ENCODE data around the gene SPDYE4.
A peak's percentile ranks its signal among the peaks of the same experiment; 100 is the strongest.

SPDYE4 gene

DNA sequence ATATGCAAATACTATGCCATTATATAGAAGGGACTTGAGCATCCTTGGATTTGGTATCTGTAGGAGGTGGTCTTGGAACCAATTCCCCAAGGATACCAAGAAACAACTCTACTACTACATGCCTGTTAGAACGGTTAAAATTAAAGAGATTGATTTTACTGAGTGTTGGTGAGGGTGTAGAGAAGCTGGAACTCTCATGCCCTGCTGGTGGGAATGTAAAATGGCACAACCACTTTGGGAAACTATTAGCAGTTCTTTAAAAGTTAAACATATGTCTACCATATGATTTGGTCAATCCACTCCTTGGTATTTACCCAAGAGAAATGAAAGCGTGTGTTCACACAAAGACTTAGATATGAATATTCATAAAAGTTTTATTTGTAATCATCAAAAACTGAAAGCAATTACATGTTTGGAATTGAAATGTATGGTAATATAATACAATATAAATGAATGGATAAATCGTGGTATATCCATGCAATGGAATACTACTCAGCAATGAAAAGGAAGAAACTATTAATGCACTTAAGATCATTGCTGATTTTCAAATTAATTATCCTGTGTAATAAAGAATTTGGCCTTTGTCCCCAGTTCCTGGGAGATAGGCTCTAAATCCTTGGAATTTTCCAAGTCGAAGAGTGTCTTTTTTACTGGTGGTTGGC is 33.0 kb upstream of the SPDYE4 start:
- TF ChIP-seq SPI1 (IDR thresholded peaks at IDR 0.05; ENCODE audit: borderline replicate concordance, low read depth) (no peak), GABPA (IDR thresholded peaks at IDR 0.05; ENCODE audit: low read depth) (no peak), POLR2AphosphoS5 (IDR thresholded peaks at IDR 0.05; ENCODE audit: low read depth) (no peak)
- H3K4me3 ChIP-seq (replicated peaks; ENCODE audit: insufficient read depth, low read length) = no peak overlapping the region
- H3K27me3 ChIP-seq (ENCODE audit: insufficient read depth, poor library complexity, severe bottlenecking) = no peaks in the 10 kb centered on the region
- DNase-seq (ENCODE audit: low read depth in 1 of 2, low spot score in 1 of 2) = no peak
- no peak overlapping the region for H3K27ac ChIP-seq (replicated peaks)

DNA sequence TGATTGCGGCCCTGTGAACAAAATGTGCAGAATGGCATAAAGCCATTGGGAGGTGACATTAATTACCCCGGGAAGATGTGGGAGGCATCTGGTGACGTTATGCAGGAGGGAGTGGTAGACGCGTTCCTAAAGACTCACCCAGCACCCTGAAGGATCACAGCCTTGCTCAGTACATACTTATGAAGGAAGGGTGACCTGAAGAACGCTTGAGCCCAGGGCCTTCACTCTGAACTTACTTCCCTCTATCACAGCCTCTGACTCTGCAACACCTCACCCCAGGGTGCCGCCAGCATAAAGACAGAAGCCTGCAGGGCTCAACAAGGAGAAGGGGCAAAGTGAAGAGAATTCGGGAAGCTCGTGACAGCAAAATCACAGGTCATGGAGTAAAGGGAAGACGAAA is 31.4 kb upstream of the SPDYE4 start:
- H3K27me3 ChIP-seq (ENCODE audit: insufficient read depth, poor library complexity, severe bottlenecking) = no peaks in the 10 kb centered on the region
- DNase-seq (ENCODE audit: low read depth in 1 of 2, low spot score in 1 of 2) = no peak
- H3K4me3 ChIP-seq (replicated peaks; ENCODE audit: insufficient read depth, low read length) = no peak overlapping the region
- TF ChIP-seq SPI1 (IDR thresholded peaks at IDR 0.05; ENCODE audit: borderline replicate concordance, low read depth) (no peak), GABPA (IDR thresholded peaks at IDR 0.05; ENCODE audit: low read depth) (no peak), POLR2AphosphoS5 (IDR thresholded peaks at IDR 0.05; ENCODE audit: low read depth) (no peak)
- TF ChIP-seq, protein P1, sequence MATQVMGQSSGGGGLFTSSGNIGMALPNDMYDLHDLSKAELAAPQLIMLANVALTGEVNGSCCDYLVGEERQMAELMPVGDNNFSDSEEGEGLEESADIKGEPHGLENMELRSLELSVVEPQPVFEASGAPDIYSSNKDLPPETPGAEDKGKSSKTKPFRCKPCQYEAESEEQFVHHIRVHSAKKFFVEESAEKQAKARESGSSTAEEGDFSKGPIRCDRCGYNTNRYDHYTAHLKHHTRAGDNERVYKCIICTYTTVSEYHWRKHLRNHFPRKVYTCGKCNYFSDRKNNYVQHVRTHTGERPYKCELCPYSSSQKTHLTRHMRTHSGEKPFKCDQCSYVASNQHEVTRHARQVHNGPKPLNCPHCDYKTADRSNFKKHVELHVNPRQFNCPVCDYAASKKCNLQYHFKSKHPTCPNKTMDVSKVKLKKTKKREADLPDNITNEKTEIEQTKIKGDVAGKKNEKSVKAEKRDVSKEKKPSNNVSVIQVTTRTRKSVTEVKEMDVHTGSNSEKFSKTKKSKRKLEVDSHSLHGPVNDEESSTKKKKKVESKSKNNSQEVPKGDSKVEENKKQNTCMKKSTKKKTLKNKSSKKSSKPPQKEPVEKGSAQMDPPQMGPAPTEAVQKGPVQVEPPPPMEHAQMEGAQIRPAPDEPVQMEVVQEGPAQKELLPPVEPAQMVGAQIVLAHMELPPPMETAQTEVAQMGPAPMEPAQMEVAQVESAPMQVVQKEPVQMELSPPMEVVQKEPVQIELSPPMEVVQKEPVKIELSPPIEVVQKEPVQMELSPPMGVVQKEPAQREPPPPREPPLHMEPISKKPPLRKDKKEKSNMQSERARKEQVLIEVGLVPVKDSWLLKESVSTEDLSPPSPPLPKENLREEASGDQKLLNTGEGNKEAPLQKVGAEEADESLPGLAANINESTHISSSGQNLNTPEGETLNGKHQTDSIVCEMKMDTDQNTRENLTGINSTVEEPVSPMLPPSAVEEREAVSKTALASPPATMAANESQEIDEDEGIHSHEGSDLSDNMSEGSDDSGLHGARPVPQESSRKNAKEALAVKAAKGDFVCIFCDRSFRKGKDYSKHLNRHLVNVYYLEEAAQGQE (IDR thresholded peaks at IDR 0.05; ENCODE audit: insufficient replicate concordance, low read depth) = no peak
- TF ChIP-seq, protein P2, sequence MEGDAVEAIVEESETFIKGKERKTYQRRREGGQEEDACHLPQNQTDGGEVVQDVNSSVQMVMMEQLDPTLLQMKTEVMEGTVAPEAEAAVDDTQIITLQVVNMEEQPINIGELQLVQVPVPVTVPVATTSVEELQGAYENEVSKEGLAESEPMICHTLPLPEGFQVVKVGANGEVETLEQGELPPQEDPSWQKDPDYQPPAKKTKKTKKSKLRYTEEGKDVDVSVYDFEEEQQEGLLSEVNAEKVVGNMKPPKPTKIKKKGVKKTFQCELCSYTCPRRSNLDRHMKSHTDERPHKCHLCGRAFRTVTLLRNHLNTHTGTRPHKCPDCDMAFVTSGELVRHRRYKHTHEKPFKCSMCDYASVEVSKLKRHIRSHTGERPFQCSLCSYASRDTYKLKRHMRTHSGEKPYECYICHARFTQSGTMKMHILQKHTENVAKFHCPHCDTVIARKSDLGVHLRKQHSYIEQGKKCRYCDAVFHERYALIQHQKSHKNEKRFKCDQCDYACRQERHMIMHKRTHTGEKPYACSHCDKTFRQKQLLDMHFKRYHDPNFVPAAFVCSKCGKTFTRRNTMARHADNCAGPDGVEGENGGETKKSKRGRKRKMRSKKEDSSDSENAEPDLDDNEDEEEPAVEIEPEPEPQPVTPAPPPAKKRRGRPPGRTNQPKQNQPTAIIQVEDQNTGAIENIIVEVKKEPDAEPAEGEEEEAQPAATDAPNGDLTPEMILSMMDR (IDR thresholded peaks at IDR 0.05; ENCODE audit: insufficient read depth, low read length) = no peak
- no peak overlapping the region for H3K27ac ChIP-seq (replicated peaks)

DNA sequence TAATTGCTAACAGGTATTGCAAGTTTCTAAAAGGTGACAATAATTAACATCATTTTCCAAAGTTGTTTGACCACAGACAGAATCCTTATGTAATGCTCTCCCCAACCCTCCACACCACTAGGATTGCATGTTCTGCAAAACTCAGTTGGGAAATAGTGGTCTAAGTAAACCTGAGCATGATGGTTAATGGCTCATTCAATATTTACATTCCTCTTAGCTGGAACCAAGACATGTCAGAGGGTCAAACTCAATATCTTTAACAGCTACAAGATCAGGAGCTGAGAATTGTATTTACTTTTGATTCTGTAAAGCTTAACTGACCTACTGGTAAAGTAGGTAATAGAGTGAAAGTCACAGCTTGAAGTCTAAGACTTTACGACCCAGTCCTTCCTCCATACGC is 30.7 kb upstream of the SPDYE4 start:
- H3K4me3 ChIP-seq (replicated peaks; ENCODE audit: insufficient read depth, low read length) = no peak overlapping the region
- H3K27ac ChIP-seq (replicated peaks) = no peak overlapping the region
- no peaks in the 10 kb centered on the region for H3K27me3 ChIP-seq (ENCODE audit: insufficient read depth, poor library complexity, severe bottlenecking)
- no peak for TF ChIP-seq SPI1 (IDR thresholded peaks at IDR 0.05; ENCODE audit: borderline replicate concordance, low read depth)
- TF ChIP-seq POLR2AphosphoS5 (IDR thresholded peaks at IDR 0.05; ENCODE audit: low read depth) = no peak
- TF ChIP-seq, protein P2 (IDR thresholded peaks at IDR 0.05; ENCODE audit: insufficient read depth, low read length) = no peak
- TF ChIP-seq, protein P1 (IDR thresholded peaks at IDR 0.05; ENCODE audit: insufficient replicate concordance, low read depth) = no peak
- TF ChIP-seq GABPA (IDR thresholded peaks at IDR 0.05; ENCODE audit: low read depth) = no peak
- no peak for DNase-seq (ENCODE audit: low read depth in 1 of 2, low spot score in 1 of 2)

DNA sequence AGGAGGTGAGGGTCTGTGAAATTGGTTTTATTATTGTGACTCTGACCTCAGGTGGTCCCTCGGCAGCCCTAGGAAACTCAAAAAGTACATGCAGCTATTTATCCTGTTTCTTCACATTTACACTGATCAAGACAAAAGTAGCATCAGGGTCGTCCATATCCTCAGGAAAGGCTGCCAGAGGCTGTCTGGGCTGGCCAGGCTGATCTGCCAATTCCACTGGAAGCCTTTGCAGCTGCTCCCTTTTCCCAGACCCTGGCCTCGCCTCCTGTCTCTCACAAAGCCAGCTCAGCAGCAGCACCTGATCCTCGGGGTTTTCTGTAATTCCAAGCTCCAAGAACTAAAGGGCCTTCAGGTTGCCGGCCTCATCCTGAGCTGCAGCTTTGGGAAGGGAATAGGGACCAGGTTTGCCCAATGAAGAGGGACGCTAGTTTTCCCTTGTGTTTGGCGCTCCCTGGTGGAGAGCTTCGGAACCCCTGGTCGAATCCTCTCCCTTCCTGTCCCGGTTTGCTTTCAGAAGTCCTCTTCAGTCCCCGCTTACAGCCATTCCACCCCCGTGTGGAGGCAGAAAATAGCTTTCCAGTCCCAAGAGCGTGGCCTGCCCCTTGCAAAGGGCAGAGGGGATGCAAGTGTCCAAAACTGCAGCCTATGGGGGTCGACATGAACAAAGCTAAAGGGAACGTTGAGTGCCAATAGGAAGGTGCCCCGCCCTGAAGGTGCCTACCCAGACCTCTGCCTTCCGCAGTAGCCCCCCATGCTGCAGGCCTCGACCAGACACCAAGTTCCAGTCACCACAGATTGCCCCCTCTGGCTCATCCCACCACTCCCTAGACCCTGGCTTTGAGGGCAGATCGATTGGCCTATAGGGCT is 27.4 kb upstream of the SPDYE4 start:
- no peaks in the 10 kb centered on the region for H3K27me3 ChIP-seq (ENCODE audit: insufficient read depth, poor library complexity, severe bottlenecking)
- H3K27ac ChIP-seq (replicated peaks) = no peak overlapping the region
- DNase-seq (ENCODE audit: low read depth in 1 of 2, low spot score in 1 of 2) = peak in 1 of 2 experiments; percentile 31
- H3K4me3 ChIP-seq (replicated peaks; ENCODE audit: insufficient read depth, low read length) = no peak overlapping the region
- TF ChIP-seq, protein P2 (IDR thresholded peaks at IDR 0.05; ENCODE audit: insufficient read depth, low read length) = peak; percentile 50
- TF ChIP-seq SPI1 (IDR thresholded peaks at IDR 0.05; ENCODE audit: borderline replicate concordance, low read depth) = no peak

Data from HL-60 (cell line).